MM.1S (cell line): ENCODE results near the gene TCF12.

Source experiments
- DNase-seq: peaks from one replicate; pipeline ENCODE4 v3.0.0-alpha.2; 2015
- H2AFZ ChIP-seq: fragments of 300-600 bp; sonication (generic); 2 replicates; pipeline ENCODE4 v1.6.0; 2016; ENCODE audit warnings: antibody characterized with exemption, low read length
- H3F3A ChIP-seq: fragments of 300-600 bp; sonication (generic); 2 replicates; pipeline ENCODE4 v1.6.1; 2016; ENCODE audit warnings: mild to moderate bottlenecking, antibody characterized with exemption, low read length, moderate library complexity, mixed read lengths; ENCODE audit not compliant: insufficient read depth
- H3K27ac ChIP-seq: fragments of 300-600 bp; sonication (generic); 2 replicates; pipeline ENCODE4 v1.5.1; 2016; ENCODE audit warnings: mild to moderate bottlenecking, low read length
- H3K27me3 ChIP-seq: fragments of 300-600 bp; sonication (generic); replicated peaks from 2 replicates; pipeline ENCODE4 v1.6.0; 2016; ENCODE audit warnings: low read length; ENCODE audit not compliant: insufficient read depth
- H3K36me3 ChIP-seq: fragments of 300-600 bp; sonication (generic); replicated peaks from 2 replicates; pipeline ENCODE4 v1.6.1; 2016; ENCODE audit warnings: mild to moderate bottlenecking, low read length, mixed read lengths; ENCODE audit not compliant: insufficient read depth
- H3K4me1 ChIP-seq: fragments of 300-600 bp; sonication (generic); 2 replicates; pipeline ENCODE4 v1.6.1; 2016; ENCODE audit warnings: low read length, mixed read lengths
- H3K4me2 ChIP-seq: fragments of 300-600 bp; sonication (generic); 2 replicates; pipeline ENCODE4 v1.6.0; 2016; ENCODE audit warnings: low read depth, low read length
- H3K4me3 ChIP-seq: fragments of 300-600 bp; sonication (generic); 2 replicates; pipeline ENCODE4 v1.5.1; 2016; ENCODE audit warnings: low read length, mixed read lengths
- H3K79me2 ChIP-seq: fragments of 300-600 bp; sonication (generic); 2 replicates; pipeline ENCODE4 v1.6.1; 2016; ENCODE audit warnings: mixed run types, low read length, mixed read lengths
- H3K9ac ChIP-seq: fragments of 300-600 bp; sonication (generic); 2 replicates; pipeline ENCODE4 v1.6.1; 2016; ENCODE audit warnings: low read length, mixed read lengths
- H3K9me2 ChIP-seq: fragments of 300-600 bp; sonication (generic); replicated peaks from 2 replicates; pipeline ENCODE4 v1.6.1; 2016; ENCODE audit warnings: mild to moderate bottlenecking, low read length, mixed read lengths; ENCODE audit not compliant: insufficient read depth
- H3K9me3 ChIP-seq: fragments of 300-600 bp; sonication (generic); replicated peaks from 2 replicates; pipeline ENCODE4 v1.6.1; 2016; ENCODE audit warnings: mild to moderate bottlenecking, low read length, mixed read lengths; ENCODE audit not compliant: insufficient read depth
- H4K20me1 ChIP-seq: fragments of 300-600 bp; sonication (generic); 2 replicates; pipeline ENCODE4 v1.6.1; 2016; ENCODE audit warnings: mild to moderate bottlenecking, low read length, moderate library complexity, mixed read lengths; ENCODE audit not compliant: insufficient read depth
- EZH2 ChIP-seq: fragments of 300-600 bp; sonication (generic); optimal IDR thresholded peaks from 2 replicates; pipeline ENCODE3; 2017; ENCODE audit warnings: low read depth, mild to moderate bottlenecking, antibody characterized with exemption, low read length, mixed read lengths
- EZH2phosphoT487 ChIP-seq: fragments of 300-600 bp; sonication (generic); IDR thresholded peaks from 2 replicates; pipeline ENCODE4 v1.6.1; 2018; ENCODE audit warnings: antibody characterized with exemption, low read length
- TF ChIP-seq, protein P1 (sequence below): fragments of 300-600 bp; sonication (generic); IDR thresholded peaks from 2 replicates; pipeline ENCODE4 v1.5.1; 2016; ENCODE audit warnings: antibody characterized with exemption, low read length, mixed read lengths

Gene TCF12

GRCh38 chr15:56933811-56934210 lies 15.4 kb downstream of the TCF12 start:
- no peak for DNase-seq
- Histone ChIP-seq H3K9me2 (no peaks in the 10 kb centered on the region), H3K4me1 (no peaks in the 10 kb centered on the region), H3K27ac (no peak overlapping the region), H3K79me2 (peaks cover 47% of the 10 kb centered on the region), H3K36me3 (no peaks in the 10 kb centered on the region), H3F3A (no peaks in the 10 kb centered on the region), H3K9me3 (no peaks in the 10 kb centered on the region), H3K27me3 (no peaks in the 10 kb centered on the region), H4K20me1 (no peaks in the 10 kb centered on the region), H2AFZ (no peak overlapping the region), H3K9ac (no peak overlapping the region), H3K4me2 (no peak overlapping the region), H3K4me3 (no peak overlapping the region)
- TF ChIP-seq EZH2: no peak

DNA sequence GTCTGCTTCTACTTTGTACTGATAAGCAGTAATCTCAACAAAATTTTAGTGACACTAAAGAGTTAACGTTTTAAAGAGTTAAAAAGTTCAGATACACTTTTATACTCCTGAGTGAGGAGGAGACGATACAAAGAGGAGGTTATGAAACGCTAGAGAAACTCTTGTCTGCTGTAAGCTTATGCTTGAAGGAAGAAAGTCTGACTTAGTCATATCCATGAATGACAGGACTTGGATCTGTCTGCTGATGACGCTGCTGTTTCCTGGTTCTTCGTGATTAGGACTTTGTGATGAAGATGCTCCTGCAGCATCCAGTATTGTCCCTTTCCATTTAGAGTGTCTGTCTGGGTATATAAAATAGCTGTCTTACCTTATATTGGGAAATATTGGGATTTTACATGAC lies 15.8 kb downstream of the TCF12 start:
- TF ChIP-seq EZH2 (no peak), EZH2phosphoT487 (no peak)
- TF ChIP-seq, protein P1, sequence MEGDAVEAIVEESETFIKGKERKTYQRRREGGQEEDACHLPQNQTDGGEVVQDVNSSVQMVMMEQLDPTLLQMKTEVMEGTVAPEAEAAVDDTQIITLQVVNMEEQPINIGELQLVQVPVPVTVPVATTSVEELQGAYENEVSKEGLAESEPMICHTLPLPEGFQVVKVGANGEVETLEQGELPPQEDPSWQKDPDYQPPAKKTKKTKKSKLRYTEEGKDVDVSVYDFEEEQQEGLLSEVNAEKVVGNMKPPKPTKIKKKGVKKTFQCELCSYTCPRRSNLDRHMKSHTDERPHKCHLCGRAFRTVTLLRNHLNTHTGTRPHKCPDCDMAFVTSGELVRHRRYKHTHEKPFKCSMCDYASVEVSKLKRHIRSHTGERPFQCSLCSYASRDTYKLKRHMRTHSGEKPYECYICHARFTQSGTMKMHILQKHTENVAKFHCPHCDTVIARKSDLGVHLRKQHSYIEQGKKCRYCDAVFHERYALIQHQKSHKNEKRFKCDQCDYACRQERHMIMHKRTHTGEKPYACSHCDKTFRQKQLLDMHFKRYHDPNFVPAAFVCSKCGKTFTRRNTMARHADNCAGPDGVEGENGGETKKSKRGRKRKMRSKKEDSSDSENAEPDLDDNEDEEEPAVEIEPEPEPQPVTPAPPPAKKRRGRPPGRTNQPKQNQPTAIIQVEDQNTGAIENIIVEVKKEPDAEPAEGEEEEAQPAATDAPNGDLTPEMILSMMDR: no peak
- Histone ChIP-seq H2AFZ (no peak overlapping the region), H4K20me1 (no peaks in the 10 kb centered on the region), H3K27me3 (no peaks in the 10 kb centered on the region), H3K36me3 (no peaks in the 10 kb centered on the region), H3K4me1 (no peaks in the 10 kb centered on the region), H3K4me2 (no peak overlapping the region), H3K4me3 (no peak overlapping the region), H3K9me3 (no peaks in the 10 kb centered on the region), H3K27ac (no peak overlapping the region), H3K9ac (no peak overlapping the region), H3F3A (no peaks in the 10 kb centered on the region), H3K79me2 (peaks cover 52% of the 10 kb centered on the region), H3K9me2 (no peaks in the 10 kb centered on the region)
- DNase-seq: no peak

- Histone ChIP-seq H3K27me3 (no peaks in the 10 kb centered on the region), H3K36me3 (no peaks in the 10 kb centered on the region), H3K9me2 (no peaks in the 10 kb centered on the region), H3K9ac (no peak overlapping the region), H3K4me3 (no peak overlapping the region), H2AFZ (no peak overlapping the region), H3K4me2 (no peak overlapping the region), H3K4me1 (no peaks in the 10 kb centered on the region), H3K79me2 (peaks cover 60% of the 10 kb centered on the region), H4K20me1 (no peaks in the 10 kb centered on the region), H3K9me3 (no peaks in the 10 kb centered on the region), H3F3A (no peaks in the 10 kb centered on the region), H3K27ac (no peak overlapping the region)
- TF ChIP-seq EZH2phosphoT487: no peak
- TF ChIP-seq, protein P1: no peak
- TF ChIP-seq EZH2: no peak
- DNase-seq: no peak
Observed at GRCh38 chr15:56936929-56937328, 18.5 kb downstream of the TCF12 start.

- no peak for DNase-seq
- Histone ChIP-seq H3K4me1 (no peaks in the 10 kb centered on the region), H3K9me3 (no peaks in the 10 kb centered on the region), H4K20me1 (no peaks in the 10 kb centered on the region), H3K27ac (no peak overlapping the region), H3F3A (no peaks in the 10 kb centered on the region), H3K4me2 (no peak overlapping the region), H3K9me2 (no peaks in the 10 kb centered on the region), H3K36me3 (no peaks in the 10 kb centered on the region), H2AFZ (no peak overlapping the region), H3K9ac (no peak overlapping the region), H3K27me3 (no peaks in the 10 kb centered on the region), H3K4me3 (no peak overlapping the region), H3K79me2 (peaks cover 63% of the 10 kb centered on the region)
- TF ChIP-seq, protein P1: no peak
- TF ChIP-seq EZH2 (no peak), EZH2phosphoT487 (no peak)
Observed at GRCh38 chr15:56939257-56939656, 20.8 kb downstream of the TCF12 start.
